Loucy (cell line): ENCODE data around the gene DNAJC17.

ENCODE experiments used
- H2AFZ ChIP-seq: fragments of 200-600 bp; sonication (generic); 2 replicates; pipeline ENCODE4 v1.6.0; 2016; ENCODE audit warnings: antibody characterized with exemption, mild to moderate bottlenecking, low read length, moderate library complexity
- H3F3A ChIP-seq: fragments of 200-600 bp; 2 replicates; pipeline ENCODE4 v1.6.0; 2016; ENCODE audit warnings: antibody characterized with exemption, low read depth, mild to moderate bottlenecking
- H3K27me3 ChIP-seq: fragments of 200-600 bp; sonication (generic); 2 replicates; pipeline ENCODE4 v1.6.1; 2014; ENCODE audit warnings: low read length, mild to moderate bottlenecking; ENCODE audit not compliant: insufficient read depth, poor library complexity, severe bottlenecking
- H3K36me3 ChIP-seq: fragments of 200-600 bp; sonication (generic); 2 replicates; pipeline ENCODE4 v1.6.1; 2016; ENCODE audit warnings: low read length; ENCODE audit not compliant: insufficient read depth
- H3K4me1 ChIP-seq: fragments of 200-600 bp; sonication (generic); 2 replicates; pipeline ENCODE4 v1.5.1; 2014; ENCODE audit warnings: low read length, mild to moderate bottlenecking; ENCODE audit not compliant: insufficient read depth, poor library complexity, severe bottlenecking
- H3K4me2 ChIP-seq: fragments of 200-600 bp; sonication (generic); 2 replicates; pipeline ENCODE4 v1.6.0; 2014; ENCODE audit warnings: antibody characterized with exemption, low read length, low read depth, mild to moderate bottlenecking; ENCODE audit not compliant: poor library complexity, severe bottlenecking
- H3K4me3 ChIP-seq: fragments of 200-600 bp; sonication (generic); 2 replicates; pipeline ENCODE4 v1.5.1; 2014; ENCODE audit warnings: low read length, mild to moderate bottlenecking, mixed read lengths; ENCODE audit not compliant: poor library complexity, severe bottlenecking
- H3K79me2 ChIP-seq: fragments of 200-600 bp; sonication (generic); 2 replicates; pipeline ENCODE4 v1.6.1; 2014; ENCODE audit warnings: low read length; ENCODE audit not compliant: insufficient read depth
- H3K9ac ChIP-seq: fragments of 200-600 bp; sonication (generic); 2 replicates; pipeline ENCODE4 v1.6.0; 2014; ENCODE audit warnings: mild to moderate bottlenecking, low read depth, low read length, moderate library complexity; ENCODE audit not compliant: poor library complexity, severe bottlenecking
- H3K9me2 ChIP-seq: fragments of 200-600 bp; sonication (generic); replicated peaks from 2 replicates; pipeline ENCODE4 v1.6.1; 2016; ENCODE audit warnings: low read depth, low read length, mixed read lengths
- H3K9me3 ChIP-seq: fragments of 200-600 bp; sonication (generic); 2 replicates; pipeline ENCODE4 v1.6.1; 2014; ENCODE audit warnings: mild to moderate bottlenecking, antibody characterized with exemption, low read length, low read depth; ENCODE audit not compliant: insufficient read depth
- H4K20me1 ChIP-seq: fragments of 200-600 bp; sonication (generic); 2 replicates; pipeline ENCODE4 v1.6.0; 2014; ENCODE audit warnings: antibody characterized with exemption, low read length, mild to moderate bottlenecking; ENCODE audit not compliant: insufficient read depth, poor library complexity, severe bottlenecking
- CTCF ChIP-seq: fragments of 200-600 bp; sonication (generic); conservative IDR thresholded peaks from 2 replicates; pipeline ENCODE4 v1.5.1; 2014; ENCODE audit warnings: mild to moderate bottlenecking, antibody characterized with exemption, low read length
- EZH2phosphoT487 ChIP-seq: fragments of 200-600 bp; IDR thresholded peaks from 2 replicates; pipeline ENCODE4 v1.6.1; 2018; ENCODE audit warnings: antibody characterized with exemption, mild to moderate bottlenecking, moderate library complexity, borderline replicate concordance

The DNAJC17 gene

GRCh38 chr15:40807028-40807887 lies at the start of gene DNAJC17, which contains the start of gene ZFYVE19:
TSS of gene DNAJC17 (minus strand) at chr15:40807473. CDS start at chr15:40807446, 27 bp downstream.
TSS of gene ZFYVE19 (plus strand) at chr15:40807089. CDS start at chr15:40807590, 501 bp downstream.
- Histone ChIP-seq H3F3A (no peaks in the 10 kb centered on the region), H3K27me3 (no peaks in the 10 kb centered on the region), H3K9me3 (no peaks in the 10 kb centered on the region), H3K4me1 (peaks cover 10% of the 10 kb centered on the region), H3K9ac (peak within 1 kb of the TSS; percentile 94), H3K36me3 (no peaks in the 10 kb centered on the region), H3K4me3 (peak within 1 kb of the TSS; percentile 88), H2AFZ (peak within 1 kb of the TSS; percentile 99), H4K20me1 (no peaks in the 10 kb centered on the region), H3K79me2 (peaks cover 26% of the 10 kb centered on the region; the same call in 1 of the 2 replicates), H3K9me2 (no peaks in the 10 kb centered on the region), H3K4me2 (peak within 1 kb of the TSS; percentile 86)
- TF ChIP-seq EZH2phosphoT487 (no peak), CTCF (peak; percentile 21; the same call in 1 of the 2 replicates)

- no peaks in the 10 kb centered on the region for H3K4me1 ChIP-seq
- no peaks in the 10 kb centered on the region for H3K79me2 ChIP-seq
- peak overlapping the region; percentile 96; the same call in 1 of the 2 replicates for H2AFZ ChIP-seq
- no peaks in the 10 kb centered on the region for H3F3A ChIP-seq
- no peak overlapping the region for H3K4me2 ChIP-seq
- H3K36me3 ChIP-seq = no peaks in the 10 kb centered on the region
- H3K4me3 ChIP-seq = no peak overlapping the region
- TF ChIP-seq CTCF (no peak), EZH2phosphoT487 (no peak)
- H3K9ac ChIP-seq = no peak overlapping the region
- no peaks in the 10 kb centered on the region for H3K9me3 ChIP-seq
- H4K20me1 ChIP-seq = no peaks in the 10 kb centered on the region
- no peaks in the 10 kb centered on the region for H3K9me2 ChIP-seq
- H3K27me3 ChIP-seq = no peaks in the 10 kb centered on the region
Measured at GRCh38 chr15:40856746-40857145, 49.5 kb upstream of the DNAJC17 start.

GRCh38 chr15:40855706-40856234 lies 48.5 kb upstream of the DNAJC17 start:
- TF ChIP-seq CTCF (no peak), EZH2phosphoT487 (no peak)
- H3K4me1 ChIP-seq = no peaks in the 10 kb centered on the region
- H3F3A ChIP-seq = no peaks in the 10 kb centered on the region
- H3K4me3 ChIP-seq = no peak overlapping the region
- H4K20me1 ChIP-seq = no peaks in the 10 kb centered on the region
- no peaks in the 10 kb centered on the region for H3K36me3 ChIP-seq
- no peaks in the 10 kb centered on the region for H3K9me3 ChIP-seq
- H3K4me2 ChIP-seq = no peak overlapping the region
- H3K9me2 ChIP-seq = no peaks in the 10 kb centered on the region
- no peaks in the 10 kb centered on the region for H3K79me2 ChIP-seq
- H3K9ac ChIP-seq = no peak overlapping the region
- H2AFZ ChIP-seq = no peak overlapping the region
- no peaks in the 10 kb centered on the region for H3K27me3 ChIP-seq
